GM20000 (cell line): ENCODE results near the gene TIMP2.
"Not testable (repeated sequence)": the region's sequence is repeated elsewhere in the genome, so short reads cannot be mapped to it uniquely, and the experiment has no call there.

Experiments used
- DNase-seq: peaks from one replicate; pipeline ENCODE4 v3.0.0; 2012; ENCODE audit warnings: low spot score
- CTCF ChIP-seq: IDR thresholded peaks from 2 replicates; pipeline ENCODE4 v1.5.1; 2012; ENCODE audit warnings: mild to moderate bottlenecking, control low read depth; ENCODE audit errors: extremely low read depth, missing control alignments

Gene TIMP2

DNA sequence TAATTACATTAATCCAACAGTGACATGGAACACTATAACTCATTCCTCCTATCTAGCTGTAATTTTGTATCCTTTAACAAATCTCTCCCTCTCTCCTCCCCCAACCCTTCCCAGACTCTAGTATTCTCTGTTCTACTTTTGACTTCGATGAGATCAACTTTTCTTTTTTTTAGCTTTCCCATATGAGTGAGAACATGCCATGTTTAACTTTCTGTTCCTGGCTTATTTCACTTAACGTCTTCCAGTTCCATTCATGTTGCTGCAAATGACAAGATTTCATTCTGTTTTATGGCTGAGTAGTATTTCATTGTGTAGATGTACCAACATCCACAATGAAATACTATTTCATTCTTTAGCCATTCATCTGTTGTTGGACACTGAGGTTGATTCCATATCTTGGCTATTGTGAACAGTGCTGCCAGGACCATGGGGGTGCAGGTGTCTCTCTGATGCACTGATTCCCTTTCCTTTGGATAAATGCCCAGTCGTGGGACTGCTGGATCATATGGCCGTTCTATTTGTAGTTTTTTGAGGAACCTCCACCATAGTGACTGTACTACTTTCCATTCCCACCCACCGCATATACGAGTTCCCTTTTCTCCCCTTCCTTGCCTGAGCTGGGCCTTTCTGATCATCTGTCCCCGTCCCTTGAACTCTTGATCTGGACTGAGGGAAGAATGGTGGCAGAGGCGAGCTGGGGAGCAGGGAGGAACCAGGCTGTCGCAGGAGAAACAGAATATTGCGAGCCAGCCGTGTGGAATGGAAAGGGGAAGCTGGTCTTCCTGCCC lies 14.5 kb downstream of the TIMP2 start:
- DNase-seq, result no peak
- TF ChIP-seq CTCF, result no peak

DNA sequence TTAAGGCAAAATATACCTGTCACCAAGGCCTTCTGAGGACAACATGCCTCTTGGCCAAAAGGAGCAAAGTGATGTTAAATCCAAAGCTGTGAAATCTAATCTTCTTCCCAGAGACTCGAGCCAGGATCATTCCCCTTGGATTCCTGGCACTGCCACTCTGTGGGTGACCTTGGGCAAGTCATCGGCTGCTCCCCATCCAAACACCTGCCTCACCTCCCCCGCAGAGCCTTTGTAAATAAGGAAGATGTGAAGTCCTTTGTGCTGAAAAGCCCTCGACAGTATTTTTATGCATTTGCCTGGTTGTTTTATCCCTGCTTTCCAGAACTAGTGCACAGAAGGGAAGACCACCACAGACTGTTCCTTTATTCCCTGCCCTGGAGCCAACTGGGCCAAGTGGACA lies 16.8 kb downstream of the TIMP2 start:
- TF ChIP-seq CTCF, result no peak
- no peak for DNase-seq

GRCh38 chr17:78905541-78905940 lies 19.6 kb downstream of the TIMP2 start:
- TF ChIP-seq CTCF, result no peak
- no peak for DNase-seq

GRCh38 chr17:78905116-78905515 lies 20.1 kb downstream of the TIMP2 start:
- DNase-seq, result no peak
- no peak for TF ChIP-seq CTCF

- TF ChIP-seq CTCF, result no peak
- no peak for DNase-seq
Measured at GRCh38 chr17:78904371-78904770, 20.8 kb downstream of the TIMP2 start.

DNA sequence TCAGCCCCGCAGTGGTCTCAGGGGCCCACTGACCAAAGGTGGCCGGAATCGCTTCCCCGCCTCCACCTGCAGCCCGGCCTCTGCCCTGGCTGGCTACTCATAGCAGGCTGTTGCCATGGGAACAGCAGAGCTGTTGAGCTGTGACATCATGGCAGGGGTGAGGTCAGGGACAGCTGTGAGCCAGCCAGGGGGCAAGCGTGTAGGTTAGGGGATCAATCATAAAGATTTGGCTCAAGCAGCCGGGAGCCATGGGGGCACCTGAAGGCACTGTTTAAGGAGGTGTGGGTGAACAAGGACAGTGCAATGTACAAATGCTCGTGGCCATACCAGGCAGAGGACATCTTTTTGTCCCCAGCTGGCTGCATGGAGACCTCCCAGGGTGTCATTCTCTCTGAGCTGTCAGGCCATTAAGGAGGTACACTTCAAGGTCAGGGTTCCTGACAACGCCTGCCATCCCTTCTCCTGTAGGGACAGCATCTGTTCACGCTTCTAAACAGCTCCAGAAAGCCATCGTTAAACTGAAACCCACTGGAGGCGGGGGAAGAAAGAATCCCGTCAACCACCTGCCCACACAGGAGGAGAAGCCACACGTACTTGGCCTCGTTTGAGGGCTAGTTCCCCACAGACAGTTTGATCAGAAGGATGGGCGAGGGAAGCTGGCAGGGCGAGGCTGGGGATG lies 21.9 kb downstream of the TIMP2 start, which contains the start of gene CEP295NL:
TSS of gene CEP295NL (minus strand) at position 101 of the 679 bp plus-strand sequence. CDS start 1,373 bp downstream, outside the sequence.
- no peak for TF ChIP-seq CTCF
- DNase-seq, result no peak

DNA sequence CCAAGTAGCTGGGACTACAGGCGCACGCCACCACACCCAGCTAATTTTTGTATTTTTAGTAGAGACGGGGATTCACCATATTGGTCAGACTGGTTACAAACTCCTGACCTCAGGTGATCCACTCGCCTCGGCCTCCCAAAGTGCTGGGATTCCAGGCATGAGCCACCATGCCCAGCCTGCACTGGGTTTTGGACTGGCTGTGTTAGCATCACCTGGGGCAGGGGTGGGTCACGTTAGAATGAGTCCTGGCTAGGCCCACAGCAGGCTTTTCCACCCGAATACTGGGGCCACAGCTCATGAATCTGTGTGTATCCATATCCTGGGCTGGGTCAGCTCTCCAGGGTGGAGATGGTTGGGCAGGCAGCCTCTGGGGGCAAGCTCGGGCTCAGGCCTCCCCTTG lies 23.0 kb downstream of the TIMP2 start:
- not testable (repeated sequence) for DNase-seq
